NCI-H128 (cell line): ENCODE results near the gene CEBPZOS.

ENCODE experiments used
- DNase-seq: peaks from one replicate; lab custom pipeline; 2025; ENCODE audit not compliant: unreplicated experiment; lab: John Stamatoyannopoulos, UW

CEBPZOS gene

GRCh38 chr2:37231241-37232130 is 35.2 kb downstream of the CEBPZOS start, which contains the start of the genes CEBPZ and NDUFAF7:
CEBPZ (minus strand) TSS chr2:37231596; CDS start chr2:37231567, 29 bp downstream.
NDUFAF7 (plus strand) TSS chr2:37231658; CDS start chr2:37231706, 48 bp downstream.
- peak; percentile 67 for DNase-seq

GRCh38 chr2:37232131-37232933 is 36.0 kb downstream of the CEBPZOS start:
- no peak for DNase-seq

- no peak for DNase-seq
Observed at GRCh38 chr2:37243435-37243834, 47.1 kb downstream of the CEBPZOS start.

- DNase-seq = no peak
Observed at GRCh38 chr2:37244017-37244416, 47.7 kb downstream of the CEBPZOS start.

- DNase-seq = no peak
Observed at GRCh38 chr2:37244755-37245154, 48.5 kb downstream of the CEBPZOS start.

- DNase-seq = no peak
Observed at GRCh38 chr2:37246205-37246604, 49.9 kb downstream of the CEBPZOS start.

GRCh38 chr2:37250869-37251740 is 54.8 kb downstream of the CEBPZOS start:
- no peak for DNase-seq
